Breast epithelium (tissue), 4 donors: ENCODE data around the gene GNAO1. TPM values are rescaled to one million over a fixed set of nuclear protein-coding genes. Genes with fewer than 3 reads are reported as not detected.

Experiments
- DNase-seq, 2 donors: peaks; one replicate each; pipeline ENCODE4 v3.0.0-alpha.2; 2019; ENCODE audit warnings: low spot score in 2 of 2
- H3K27ac ChIP-seq, 2 donors: fragments of 200-600 bp; sonication (generic) in 1 of 2; one replicate each; pipeline ENCODE4 v1.5.1; 2016 to 2019; ENCODE audit warnings: mild to moderate bottlenecking in 1 of 2
- H3K27me3 ChIP-seq, 2 donors: fragments of 200-600 bp; sonication (generic) in 1 of 2; one replicate each; pipeline versions ENCODE4 v1.5.1 to v1.6.0; 2017 to 2019; ENCODE audit warnings: control low read depth in 1 of 2, mild to moderate bottlenecking in 1 of 2
- H3K36me3 ChIP-seq: fragments of 200-600 bp; one replicate; pipeline ENCODE4 v1.5.1; 2019
- H3K4me1 ChIP-seq, 2 donors: fragments of 200-600 bp; sonication (generic); one replicate each; pipeline ENCODE4 v1.5.1; 2016 to 2019; ENCODE audit warnings: control low read depth in 1 of 2
- H3K4me3 ChIP-seq, 3 donors: fragments of 200-600 bp; sonication (generic); 1 replicate in 2 of 3; 2 replicates in 1 of 3; pipeline ENCODE4 v1.5.1; 2016 to 2019; ENCODE audit warnings: mild to moderate bottlenecking in 3 of 3, moderate library complexity in 2 of 3
- H3K9me3 ChIP-seq, 2 donors: fragments of 200-600 bp; sonication (generic) in 1 of 2; one replicate each; pipeline ENCODE4 v1.5.1; 2016 to 2019; ENCODE audit warnings: control low read depth in 1 of 2
- CTCF ChIP-seq, 3 donors: fragments of 450-650 bp; IDR thresholded peaks; one replicate each; pipeline ENCODE4 v1.5.1; 2016 to 2017; ENCODE audit warnings: antibody characterized with exemption in 3 of 3, mild to moderate bottlenecking in 3 of 3, moderate library complexity in 3 of 3
- POLR2A ChIP-seq: fragments of 450-650 bp; IDR thresholded peaks from one replicate; pipeline ENCODE4 v1.6.1; 2016; ENCODE audit warnings: antibody characterized with exemption, mild to moderate bottlenecking, moderate library complexity
- POLR2AphosphoS5 ChIP-seq, 3 donors: sonication (generic); formaldehyde crosslinking; IDR thresholded peaks; one replicate each; pipeline ENCODE4 v1.6.1; 2017; ENCODE audit warnings: antibody characterized with exemption in 3 of 3
- intact Hi-C: fragments of 100-400 bp; cut with DNase I; formaldehyde crosslinking; loops from one replicate; pipeline ENCODE4 v1.15.1; 2023; ENCODE audit warnings: low total_unique reads
- total RNA-seq, 3 donors: library from RNA; depleted of rRNA; stranded (reverse); fragments of >200 nt; gene quantifications; one replicate each; pipeline ENCODE4 v1.1.0, GENCODE V29; 2016

The GNAO1 gene
- total RNA-seq, 3 donors from 2014 or later = 0.96 to 1.9 (median 0.98) TPM

GRCh38 chr16:56345406-56346050 lies 154.2 kb downstream of the GNAO1 start:
- TF ChIP-seq CTCF (IDR thresholded peaks at IDR 0.05) (no peak), POLR2AphosphoS5 (IDR thresholded peaks at IDR 0.05) (no peak), POLR2A (no peak)
- intact Hi-C loops = no loop called here
- no peaks in the 10 kb centered on the region for H3K4me1 ChIP-seq

GRCh38 chr16:56346131-56346890 lies 155.0 kb downstream of the GNAO1 start:
- no peak overlapping the region for H3K27ac ChIP-seq
- DNase-seq = no peak
- intact Hi-C loops = no loop called here
- no peaks in the 10 kb centered on the region for H3K27me3 ChIP-seq
- H3K9me3 ChIP-seq = no peaks in the 10 kb centered on the region
- H3K4me3 ChIP-seq = no peak overlapping the region
- no peaks in the 10 kb centered on the region for H3K4me1 ChIP-seq
- H3K36me3 ChIP-seq = no peaks in the 10 kb centered on the region
- TF ChIP-seq POLR2AphosphoS5 (IDR thresholded peaks at IDR 0.05) (no peak), POLR2A (no peak), CTCF (IDR thresholded peaks at IDR 0.05) (no peak)

More at GRCh38 chr16:56345406-56346050, 154.2 kb downstream of the GNAO1 start:
- H3K4me3 ChIP-seq = no peak overlapping the region
- no peaks in the 10 kb centered on the region for H3K27me3 ChIP-seq
- no peak for DNase-seq
- H3K27ac ChIP-seq = no peak overlapping the region
- H3K9me3 ChIP-seq = no peaks in the 10 kb centered on the region
- no peaks in the 10 kb centered on the region for H3K36me3 ChIP-seq

- TF ChIP-seq POLR2A (no peak), POLR2AphosphoS5 (IDR thresholded peaks at IDR 0.05) (no peak), CTCF (IDR thresholded peaks at IDR 0.05) (no peak)
- H3K36me3 ChIP-seq = no peaks in the 10 kb centered on the region
Measured at GRCh38 chr16:56347166-56347565, 155.9 kb downstream of the GNAO1 start.

GRCh38 chr16:56347670-56348069 lies 156.4 kb downstream of the GNAO1 start:
- intact Hi-C loops = no loop called here
- H3K9me3 ChIP-seq = no peaks in the 10 kb centered on the region
- no peaks in the 10 kb centered on the region for H3K27me3 ChIP-seq
- no peak overlapping the region for H3K4me3 ChIP-seq
- H3K4me1 ChIP-seq = no peaks in the 10 kb centered on the region
- H3K27ac ChIP-seq = no peak overlapping the region
- no peak for DNase-seq
- TF ChIP-seq CTCF (IDR thresholded peaks at IDR 0.05) = no peak
- no peak for TF ChIP-seq POLR2A
- H3K36me3 ChIP-seq = no peaks in the 10 kb centered on the region

More at GRCh38 chr16:56347166-56347565, 155.9 kb downstream of the GNAO1 start:
- no peaks in the 10 kb centered on the region for H3K27me3 ChIP-seq
- intact Hi-C loops = no loop called here
- H3K27ac ChIP-seq = no peak overlapping the region
- no peak for DNase-seq
- no peak overlapping the region for H3K4me3 ChIP-seq
- H3K9me3 ChIP-seq = no peaks in the 10 kb centered on the region
- no peaks in the 10 kb centered on the region for H3K4me1 ChIP-seq
